Left lung (tissue), 14 donors: ENCODE measurements around the gene C12orf76. TPM values are rescaled to one million over a fixed set of nuclear protein-coding genes. Genes with fewer than 3 reads are reported as not detected.
A peak's percentile ranks its signal among the peaks of the same experiment; 100 is the strongest.

Source experiments
- ATAC-seq: fragments of 200-7000 bp; cut with Tn5 transposase; one replicate; pipeline ENCODE4 v1.9.1; 2020; ENCODE audit warnings: moderate library complexity
- DNase-seq, 4 donors: peaks; one replicate each; pipeline ENCODE4 v3.0.0-alpha.2; 2013 to 2020
- H3K27ac ChIP-seq, 2 donors: fragments of 200-600 bp; sonication (generic) in 1 of 2; one replicate each; pipeline versions ENCODE4 v1.5.0 to v1.8.0; 2020 to 2021
- H3K27me3 ChIP-seq, 2 donors: fragments of 200-600 bp; sonication (generic) in 1 of 2; one replicate each; pipeline versions ENCODE4 v1.5.0 to v1.8.0; 2020 to 2021
- H3K36me3 ChIP-seq, 2 donors: fragments of 200-600 bp; sonication (generic) in 1 of 2; one replicate each; pipeline versions ENCODE4 v1.5.0 to v1.8.0; 2020 to 2021
- H3K4me1 ChIP-seq, 2 donors: fragments of 200-600 bp; one replicate each; pipeline ENCODE4 v1.8.0; 2021
- H3K4me3 ChIP-seq, 2 donors: fragments of 200-600 bp; sonication (generic) in 1 of 2; one replicate each; pipeline versions ENCODE4 v1.5.0 to v1.8.0; 2020 to 2021; ENCODE audit warnings: mild to moderate bottlenecking in 1 of 2
- H3K9me3 ChIP-seq, 2 donors: fragments of 200-600 bp; sonication (generic) in 1 of 2; one replicate each; pipeline versions ENCODE4 v1.5.0 to v1.8.0; 2020 to 2021
- intact Hi-C, 2 donors: fragments of 100-400 bp; cut with DNase I; formaldehyde crosslinking; loops; one replicate each; pipeline versions ENCODE4 v1.11.2 to v1.14.2; 2022
- long read RNA-seq, 12 donors: library from polyadenylated mRNA in 2 of 12; unstranded in 2 of 12; transcript quantifications; one replicate each; pipeline ENCODE4 v2.0.0 and lab custom pipeline, GENCODE V29; 2019 to 2026
- polyA plus RNA-seq, 6 donors: library from polyadenylated mRNA; unstranded; fragments of 120-200 nt; gene quantifications; one replicate each; pipeline ENCODE4 v1.2.1, GENCODE V29; 2013; ENCODE audit not compliant: insufficient read length in 6 of 6
- total RNA-seq, 2 donors: library from RNA; stranded (reverse); fragmentation: NEBNext Ultra II Directional; extraction: Animal tissue kit (Norgen Biotek cat#: 25700); gene quantifications; one replicate each; pipeline ENCODE4 v1.2.1, GENCODE V29; 2021
- TF ChIP-seq, protein P1 (sequence below), 2 donors: fragments of 200-600 bp; sonication (generic) in 1 of 2; IDR thresholded peaks; one replicate each; pipeline versions ENCODE4 v1.5.0 to v1.8.0; 2021; ENCODE audit warnings: antibody characterized with exemption in 2 of 2
- donor health status: DM: no; HTN: yes; CAD: no.
- donor health status: DM: no; HTN: no; CAD: no.

The C12orf76 gene, protein sequence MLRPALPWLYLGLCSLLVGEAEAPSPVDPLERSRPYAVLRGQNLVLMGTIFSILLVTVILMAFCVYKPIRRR
- 10 to 100 TPM; 13.9 to 25.1 TPM for total RNA-seq
- 10 to 100 TPM; 30.5 to 36.6 (median 34.7) TPM for polyA plus RNA-seq
- long read RNA-seq, donor 1, transcript C12orf76-203 (2 exons, 1,755 nt): major isoform, 29 of 88 reads
- long read RNA-seq, donor 1, partial matches to known transcripts: 58 of 88 reads
- long read RNA-seq, donor 1, other reads (novel, unspliced or antisense): 0 of 88 reads
- long read RNA-seq, donor 2, transcript C12orf76-203 (2 exons, 1,755 nt): major isoform, 7 of 21 reads
- long read RNA-seq, donor 2, partial matches to known transcripts: 13 of 21 reads
- long read RNA-seq, donor 2, other reads (novel, unspliced or antisense): 0 of 21 reads
- long read RNA-seq, donor 3, transcript C12orf76-203 (2 exons, 1,755 nt): major isoform, 9 of 32 reads
- long read RNA-seq, donor 3, partial matches to known transcripts: 21 of 32 reads
- long read RNA-seq, donor 3, other reads (novel, unspliced or antisense): 0 of 32 reads
- long read RNA-seq, donor 4, transcript C12orf76-203 (2 exons, 1,755 nt): major isoform, 8 of 30 reads
- long read RNA-seq, donor 4, transcript C12orf76-208 (3 exons, 496 nt): minor isoform, 5 of 30 reads
- long read RNA-seq, donor 4, partial matches to known transcripts: 15 of 30 reads
- long read RNA-seq, donor 4, other reads (novel, unspliced or antisense): 2 of 30 reads
- long read RNA-seq, donor 5, transcript C12orf76-203 (2 exons, 1,755 nt): major isoform, 10 of 29 reads
- long read RNA-seq, donor 5, partial matches to known transcripts: 15 of 29 reads
- long read RNA-seq, donor 5, other reads (novel, unspliced or antisense): 0 of 29 reads
- long read RNA-seq, donor 6, transcript C12orf76-203 (2 exons, 1,755 nt): major isoform, 13 of 25 reads
- long read RNA-seq, donor 6, partial matches to known transcripts: 12 of 25 reads
- long read RNA-seq, donor 6, other reads (novel, unspliced or antisense): 0 of 25 reads
- long read RNA-seq, donor 7, transcript C12orf76-203 (2 exons, 1,755 nt): major isoform, 10 of 17 reads
- long read RNA-seq, donor 7, partial matches to known transcripts: 5 of 17 reads
- long read RNA-seq, donor 7, other reads (novel, unspliced or antisense): 0 of 17 reads
- long read RNA-seq, donor 8, transcript C12orf76-203 (2 exons, 1,755 nt): major isoform, 10 of 13 reads
- long read RNA-seq, donor 8, partial matches to known transcripts: 0 of 13 reads
- long read RNA-seq, donor 8, other reads (novel, unspliced or antisense): 0 of 13 reads
- long read RNA-seq, donor 9: 0 reads
- long read RNA-seq, donor 10, transcript C12orf76-203 (2 exons, 1,755 nt): major isoform, 7 of 15 reads
- long read RNA-seq, donor 10, partial matches to known transcripts: 8 of 15 reads
- long read RNA-seq, donor 10, other reads (novel, unspliced or antisense): 0 of 15 reads
- long read RNA-seq, donor 11, transcript C12orf76-208 (3 exons, 496 nt): minor isoform, 10 of 94 reads
- long read RNA-seq, donor 11, transcript C12orf76-203 (2 exons, 1,755 nt): major isoform, 21 of 94 reads
- long read RNA-seq, donor 11, partial matches to known transcripts: 60 of 94 reads
- long read RNA-seq, donor 11, other reads (novel, unspliced or antisense): 0 of 94 reads
- long read RNA-seq, donor 12, transcript C12orf76-203 (2 exons, 1,755 nt): major isoform, 10 of 19 reads
- long read RNA-seq, donor 12, partial matches to known transcripts: 6 of 19 reads
- long read RNA-seq, donor 12, other reads (novel, unspliced or antisense): 0 of 19 reads

DNA sequence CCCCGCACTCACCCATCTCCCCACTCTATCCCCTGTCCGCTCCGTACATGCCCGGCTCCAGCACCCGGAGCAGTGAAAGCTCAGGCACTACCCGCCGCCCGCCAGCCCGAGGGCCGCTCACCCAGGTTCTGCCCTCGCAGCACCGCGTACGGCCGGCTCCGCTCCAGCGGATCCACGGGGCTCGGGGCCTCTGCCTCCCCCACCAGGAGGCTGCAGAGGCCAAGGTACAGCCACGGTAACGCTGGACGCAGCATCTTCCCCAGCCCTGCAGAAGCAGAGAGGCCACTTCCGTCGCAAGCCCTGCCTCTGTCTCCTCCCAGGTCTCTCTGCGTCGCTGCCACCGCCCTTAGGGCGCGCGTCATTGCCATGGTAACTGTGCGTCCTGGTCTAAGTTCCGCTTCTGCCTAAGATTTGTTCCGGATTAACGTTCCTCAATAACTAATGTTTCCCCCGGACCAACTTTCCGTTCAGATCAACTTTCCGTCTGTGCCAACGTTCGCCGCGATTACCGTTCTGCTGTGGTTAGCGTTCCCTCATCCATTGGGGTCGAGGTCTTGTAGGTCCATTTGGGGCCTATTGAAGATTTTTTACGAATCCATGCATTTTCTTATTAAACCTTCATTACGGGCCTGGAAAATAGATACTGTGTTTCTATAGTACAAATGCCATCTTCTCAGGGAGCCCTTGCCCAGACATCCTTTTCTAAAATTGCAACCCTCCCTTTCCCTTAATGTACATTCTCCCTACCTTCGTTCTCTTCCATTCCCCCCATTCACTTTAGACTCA is at the start of gene C12orf76:
C12orf76 (minus strand) TSS at position 281 of the 786 bp plus-strand sequence; CDS start at position 254, 27 bp downstream.
- intact Hi-C loops: no loop called here
- ATAC-seq (peak; percentile 98), DNase-seq (peak; percentile 95 to 98 (median 97))
- Histone ChIP-seq H3K4me3 (peak within 1 kb of the TSS; percentile 91 to 94), H3K27ac (peak within 1 kb of the TSS; percentile 78 to 92), H3K27me3 (no peaks in the 10 kb centered on the region), H3K4me1 (peaks cover 16 to 31% of the 10 kb centered on the region in 2 donors), H3K36me3 (peaks cover 0 to 6% of the 10 kb centered on the region in 2 donors), H3K9me3 (no peaks in the 10 kb centered on the region)
- TF ChIP-seq, protein P1, sequence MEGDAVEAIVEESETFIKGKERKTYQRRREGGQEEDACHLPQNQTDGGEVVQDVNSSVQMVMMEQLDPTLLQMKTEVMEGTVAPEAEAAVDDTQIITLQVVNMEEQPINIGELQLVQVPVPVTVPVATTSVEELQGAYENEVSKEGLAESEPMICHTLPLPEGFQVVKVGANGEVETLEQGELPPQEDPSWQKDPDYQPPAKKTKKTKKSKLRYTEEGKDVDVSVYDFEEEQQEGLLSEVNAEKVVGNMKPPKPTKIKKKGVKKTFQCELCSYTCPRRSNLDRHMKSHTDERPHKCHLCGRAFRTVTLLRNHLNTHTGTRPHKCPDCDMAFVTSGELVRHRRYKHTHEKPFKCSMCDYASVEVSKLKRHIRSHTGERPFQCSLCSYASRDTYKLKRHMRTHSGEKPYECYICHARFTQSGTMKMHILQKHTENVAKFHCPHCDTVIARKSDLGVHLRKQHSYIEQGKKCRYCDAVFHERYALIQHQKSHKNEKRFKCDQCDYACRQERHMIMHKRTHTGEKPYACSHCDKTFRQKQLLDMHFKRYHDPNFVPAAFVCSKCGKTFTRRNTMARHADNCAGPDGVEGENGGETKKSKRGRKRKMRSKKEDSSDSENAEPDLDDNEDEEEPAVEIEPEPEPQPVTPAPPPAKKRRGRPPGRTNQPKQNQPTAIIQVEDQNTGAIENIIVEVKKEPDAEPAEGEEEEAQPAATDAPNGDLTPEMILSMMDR (IDR thresholded peaks at IDR 0.05): no peak

DNA sequence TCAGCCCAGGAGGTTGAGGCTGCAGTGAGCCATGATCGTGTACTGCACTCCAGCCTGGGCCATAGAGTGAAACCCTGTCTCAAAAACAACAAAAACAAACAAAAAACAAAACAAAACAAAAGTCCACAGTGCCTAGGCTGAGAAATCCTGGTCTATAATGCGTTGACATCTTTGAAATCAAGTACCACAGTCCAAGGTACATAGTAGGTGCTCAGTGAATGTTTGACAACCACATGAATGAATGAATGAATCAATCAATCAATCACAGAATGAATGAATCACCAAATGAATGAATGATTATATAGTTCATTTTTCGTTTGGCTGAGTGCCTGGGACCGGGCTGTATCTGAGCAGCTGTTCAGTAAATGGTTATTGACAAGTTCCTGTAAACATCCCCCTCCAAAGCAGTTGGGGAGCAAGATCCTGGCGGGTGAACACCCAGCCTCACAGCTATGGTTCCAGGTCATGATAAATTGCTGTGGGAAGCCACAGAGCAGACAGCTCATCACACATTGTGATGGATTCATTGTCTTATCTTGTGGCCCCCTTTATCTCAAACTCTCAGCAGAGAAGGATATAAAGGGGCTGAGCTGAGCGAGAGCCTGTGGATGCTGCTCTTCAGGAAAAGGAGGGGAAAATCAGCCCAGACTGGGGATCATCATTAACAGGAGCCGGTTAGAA is 45.4 kb upstream of the C12orf76 start:
- ATAC-seq (no peak), DNase-seq (no peak)
- Histone ChIP-seq H3K9me3 (no peaks in the 10 kb centered on the region), H3K27ac (no peak overlapping the region), H3K36me3 (no peaks in the 10 kb centered on the region), H3K4me3 (no peak overlapping the region), H3K4me1 (no peaks in the 10 kb centered on the region), H3K27me3 (no peaks in the 10 kb centered on the region)
- intact Hi-C loops: no loop called here
- TF ChIP-seq, protein P1 (IDR thresholded peaks at IDR 0.05): no peak

GRCh38 chr12:110091136-110091711 is 42.9 kb upstream of the C12orf76 start:
- intact Hi-C loops: no loop called here
- Histone ChIP-seq H3K36me3 (no peaks in the 10 kb centered on the region), H3K9me3 (no peaks in the 10 kb centered on the region), H3K4me1 (no peaks in the 10 kb centered on the region), H3K27me3 (no peaks in the 10 kb centered on the region), H3K27ac (no peak overlapping the region), H3K4me3 (no peak overlapping the region)
- DNase-seq (no peak), ATAC-seq (no peak)
- TF ChIP-seq, protein P1 (IDR thresholded peaks at IDR 0.05): no peak
